HL-60 (cell line): ENCODE data around the gene RBMXL3.

Experiments
- CTCF ChIP-seq: IDR thresholded peaks from one replicate; pipeline ENCODE4 v1.5.1; 2011; ENCODE audit warnings: low read length, control low read depth, inconsistent platforms; ENCODE audit not compliant: insufficient read depth
- POLR2AphosphoS5 ChIP-seq: IDR thresholded peaks from 2 replicates; pipeline ENCODE4 v1.6.1; 2012; ENCODE audit warnings: low read depth
- REST ChIP-seq: IDR thresholded peaks from 2 replicates; pipeline ENCODE4 v1.6.1; 2012; ENCODE audit warnings: low read depth; ENCODE audit not compliant: insufficient replicate concordance
- SPI1 ChIP-seq: IDR thresholded peaks from 2 replicates; pipeline ENCODE4 v1.6.1; 2012; ENCODE audit warnings: low read depth, mild to moderate bottlenecking, borderline replicate concordance

- no peak for TF ChIP-seq CTCF
- no peak for TF ChIP-seq POLR2AphosphoS5
- no peak for TF ChIP-seq REST
- TF ChIP-seq SPI1 = no peak
Measured at GRCh38 chrX:115237056-115237455, 47.8 kb downstream of the RBMXL3 start.
